SHP77 treated with DMSO at 0.1 percent for 48 hours (cell line): ENCODE results near the gene GPC6.

Experiments
- DNase-seq: peaks from one replicate; lab custom pipeline; 2025; lab: John Stamatoyannopoulos, UW

Gene GPC6

DNA sequence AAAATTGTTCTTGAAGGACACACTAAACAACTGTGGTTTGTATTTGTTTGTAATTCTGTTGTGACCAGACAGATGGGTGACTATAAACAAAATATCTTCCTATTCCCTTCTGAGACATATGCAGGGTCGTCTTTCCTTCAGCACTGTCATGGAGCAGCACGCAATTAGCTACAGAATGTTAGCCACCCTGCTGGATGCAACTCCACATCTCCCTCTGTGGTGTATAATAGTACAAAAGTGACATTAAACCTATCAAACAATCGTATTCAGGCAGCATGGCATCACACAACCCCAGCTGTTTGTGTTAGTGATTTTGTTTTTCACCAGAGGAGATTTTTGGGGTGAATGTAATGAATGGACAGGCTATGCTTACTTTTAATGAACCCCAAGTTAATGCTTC lies 146.2 kb downstream of the GPC6 start:
- DNase-seq: no peak

DNA sequence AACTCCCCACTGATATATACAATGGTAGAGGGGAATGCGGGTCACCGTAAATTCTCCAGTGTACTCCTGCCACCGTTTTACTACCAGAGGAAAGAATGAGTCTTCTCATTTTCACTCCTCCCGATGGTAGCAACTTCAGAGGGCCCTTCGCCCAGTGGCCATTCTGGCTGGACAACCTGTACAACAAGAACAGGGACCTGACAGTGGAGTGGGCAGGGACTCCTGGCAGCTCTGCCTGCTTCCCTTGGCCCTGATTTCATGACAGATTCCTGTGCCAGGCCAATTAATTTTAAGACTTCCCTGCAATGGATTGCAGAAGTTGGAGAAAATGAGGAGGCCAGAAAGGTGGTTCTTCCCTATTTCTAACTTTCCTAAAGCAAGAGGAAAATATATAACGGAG lies 148.9 kb downstream of the GPC6 start:
- no peak for DNase-seq

DNA sequence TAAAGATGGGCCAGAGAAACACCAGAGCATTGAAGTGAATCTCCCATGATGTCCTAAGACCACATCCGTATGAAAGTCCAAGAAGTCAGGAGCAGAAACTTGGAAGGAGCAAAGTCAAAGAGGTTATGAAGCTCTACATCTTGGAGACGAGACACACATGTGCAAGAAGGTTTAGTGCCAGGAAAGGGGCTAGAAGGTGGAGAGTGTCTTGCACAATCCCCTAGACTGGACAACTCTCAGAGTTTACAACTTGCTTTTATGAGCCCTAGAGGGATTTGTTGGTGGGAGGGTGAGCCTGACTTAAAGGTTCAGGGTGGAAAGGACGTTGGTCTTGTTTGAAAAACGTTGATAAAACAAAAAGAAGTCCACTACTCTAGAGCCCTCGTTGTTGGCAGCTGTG lies 150.6 kb downstream of the GPC6 start:
- DNase-seq: no peak

DNA sequence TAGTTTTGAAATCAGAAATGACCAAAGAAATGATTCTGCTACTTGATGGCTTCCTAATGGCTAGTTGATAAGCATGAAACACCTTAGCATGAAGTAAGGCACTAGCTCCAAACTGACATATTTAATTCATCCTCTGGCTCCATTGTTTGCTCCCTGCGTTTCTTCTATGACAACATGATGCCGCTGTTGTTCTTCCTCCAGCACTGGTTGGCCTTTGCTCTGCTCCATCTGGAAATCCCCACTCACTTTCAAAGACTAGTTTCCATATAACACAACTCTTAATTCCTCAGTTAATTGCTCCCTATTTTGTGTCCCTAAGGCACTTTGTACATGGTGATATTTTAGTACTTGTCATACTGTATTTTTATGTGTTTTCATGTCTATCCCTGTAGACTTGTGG lies 151.6 kb downstream of the GPC6 start:
- DNase-seq: no peak

DNA sequence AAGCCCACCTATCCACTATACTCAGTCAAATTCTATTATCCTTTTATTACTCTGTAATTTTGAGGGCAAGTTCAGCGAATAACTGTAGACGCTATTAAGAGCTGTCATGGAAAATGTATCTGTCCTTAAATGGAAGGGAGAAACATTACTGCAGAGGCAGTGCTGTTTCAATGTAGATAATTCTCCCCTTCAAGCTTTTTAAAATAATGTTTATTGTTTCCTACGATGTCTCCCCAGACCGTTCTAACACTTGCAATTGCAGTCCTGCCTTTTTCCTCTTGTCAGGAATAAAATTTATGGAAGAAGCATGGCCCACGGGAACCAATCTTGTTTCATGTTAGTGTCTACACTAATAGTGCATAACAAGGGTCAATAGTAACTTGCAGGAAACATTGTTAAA lies 159.5 kb downstream of the GPC6 start:
- no peak for DNase-seq

DNA sequence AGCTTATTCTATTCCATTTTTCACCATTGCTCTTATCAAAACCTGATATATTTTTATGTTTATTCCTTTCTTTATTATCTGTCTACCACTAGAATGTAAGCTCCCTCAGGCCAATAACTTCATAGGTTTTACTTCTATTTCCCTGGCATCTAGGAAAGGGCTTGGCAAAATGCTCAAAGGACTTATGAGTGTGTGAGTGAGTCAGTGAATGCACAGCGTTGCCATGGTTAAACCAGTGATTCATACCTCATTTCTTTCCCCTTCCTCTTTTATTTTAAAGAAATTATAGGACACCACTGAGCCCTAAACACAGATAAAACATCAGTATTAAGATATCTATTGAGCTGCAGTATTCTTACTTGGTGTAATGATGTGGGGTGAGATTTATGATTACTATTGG lies 162.1 kb downstream of the GPC6 start:
- no peak for DNase-seq

DNA sequence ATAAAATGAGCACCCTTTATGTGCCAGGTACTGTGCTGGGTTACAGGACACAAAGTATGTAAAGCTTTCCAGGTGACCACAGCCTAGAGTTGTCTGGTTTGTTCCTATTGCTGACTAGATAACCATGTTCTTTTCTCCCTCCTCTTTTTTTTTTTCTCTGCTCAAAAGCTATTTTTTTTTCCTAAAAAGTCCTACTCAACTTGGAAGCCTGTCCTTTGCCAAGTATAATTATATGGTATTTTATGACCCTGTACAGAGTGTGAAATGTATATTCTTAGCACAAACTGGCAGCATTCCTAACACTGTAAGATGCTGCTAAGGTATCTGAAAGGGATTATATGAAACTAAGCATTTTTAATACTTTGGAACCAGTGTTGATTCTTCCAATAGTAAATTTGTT lies 171.0 kb downstream of the GPC6 start:
- DNase-seq: no peak

DNA sequence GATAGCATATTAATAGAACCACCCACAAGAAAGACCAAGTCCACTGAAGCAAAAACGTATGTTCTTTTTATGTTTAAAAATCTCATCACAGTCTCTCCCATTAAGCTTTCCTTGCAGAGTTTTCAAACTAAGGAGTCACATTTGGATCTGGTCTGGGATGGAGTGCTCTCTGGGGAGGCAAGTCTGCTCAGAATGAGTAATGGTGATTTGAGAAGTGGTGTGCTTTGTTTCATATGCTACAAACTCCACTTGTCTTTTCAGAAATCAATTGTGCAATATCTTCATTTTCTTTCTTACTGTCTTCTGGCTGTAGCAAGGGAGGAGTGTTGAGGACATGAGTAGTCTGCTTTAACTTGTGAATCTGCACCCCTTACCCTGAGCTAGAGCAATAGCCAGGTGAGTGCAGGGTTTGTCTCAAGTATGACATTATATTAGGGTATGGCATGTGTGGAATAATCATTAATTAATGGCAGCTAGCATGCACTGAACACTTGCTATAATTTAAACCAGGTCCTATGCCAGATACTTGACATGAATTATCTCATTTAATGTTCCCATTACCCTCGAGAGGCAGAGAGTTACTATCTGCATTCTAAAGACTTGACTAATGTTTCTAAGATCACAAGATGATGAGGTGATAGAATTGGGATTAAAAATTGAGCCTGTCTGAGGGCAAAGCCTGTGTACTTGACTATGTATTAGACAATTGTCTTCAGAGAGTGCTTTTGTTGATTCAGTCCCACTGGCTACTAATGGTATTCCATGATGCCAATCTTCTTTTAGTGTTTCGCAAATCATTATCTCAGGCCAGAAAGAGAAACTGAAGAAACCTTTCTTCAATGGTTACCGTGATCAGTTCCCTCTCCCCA lies 171.8 kb downstream of the GPC6 start:
- DNase-seq: no peak

DNA sequence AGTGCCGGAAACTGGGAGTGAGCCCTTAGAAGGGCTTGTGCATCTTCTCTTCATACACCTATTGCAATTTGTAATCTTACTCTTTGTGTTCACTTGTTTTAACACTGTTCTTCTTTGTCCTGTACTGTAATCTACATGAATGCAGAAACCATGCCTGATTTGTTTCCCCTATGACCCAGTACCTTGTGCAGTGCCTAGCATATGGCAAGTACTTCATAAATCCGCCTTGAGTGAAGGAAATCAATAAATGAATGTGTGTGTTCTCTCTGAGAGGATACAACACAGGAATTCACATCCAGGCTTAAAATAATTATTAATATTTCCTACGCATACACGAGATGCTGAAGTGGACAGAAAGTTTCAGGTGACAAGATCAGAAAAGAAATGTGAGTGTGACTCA lies 172.6 kb downstream of the GPC6 start:
- no peak for DNase-seq

DNA sequence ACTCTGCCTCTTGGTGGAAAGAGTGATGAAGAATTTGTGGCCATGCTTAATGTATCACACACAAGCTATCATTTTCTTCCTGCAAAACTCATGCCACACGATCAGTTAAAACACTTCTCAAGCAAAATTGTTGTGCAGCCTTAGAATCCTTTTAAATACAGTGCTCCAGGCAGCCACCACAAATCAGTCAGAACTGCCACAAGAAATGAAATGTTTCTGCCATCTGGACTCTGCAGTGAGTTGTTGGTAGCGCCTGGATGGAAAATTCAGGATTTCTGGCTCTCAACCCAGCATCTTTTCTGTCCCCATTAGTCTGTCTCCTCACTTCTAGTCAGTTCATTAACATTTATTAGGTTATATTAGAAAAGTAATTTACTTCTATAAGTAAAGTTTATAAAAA lies 179.5 kb downstream of the GPC6 start:
- no peak for DNase-seq

DNA sequence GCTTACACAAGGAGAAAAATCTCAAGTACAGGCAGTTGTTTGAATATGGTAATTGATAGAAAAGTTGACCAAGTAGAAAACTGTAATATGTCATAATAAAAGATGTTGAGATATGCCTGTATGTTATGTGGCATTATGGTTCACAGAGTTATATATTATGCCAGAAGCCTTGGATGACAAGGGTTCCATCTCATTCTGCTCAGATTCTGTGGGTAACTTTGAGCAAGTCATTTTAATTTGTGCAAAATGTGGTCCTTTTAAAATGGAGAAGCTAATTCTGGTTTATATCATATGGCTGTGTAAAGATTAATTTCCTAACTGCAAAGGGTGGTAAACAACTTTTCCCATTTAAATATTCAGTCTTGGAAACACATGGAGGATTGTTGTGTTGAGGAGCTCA lies 180.9 kb downstream of the GPC6 start:
- no peak for DNase-seq

DNA sequence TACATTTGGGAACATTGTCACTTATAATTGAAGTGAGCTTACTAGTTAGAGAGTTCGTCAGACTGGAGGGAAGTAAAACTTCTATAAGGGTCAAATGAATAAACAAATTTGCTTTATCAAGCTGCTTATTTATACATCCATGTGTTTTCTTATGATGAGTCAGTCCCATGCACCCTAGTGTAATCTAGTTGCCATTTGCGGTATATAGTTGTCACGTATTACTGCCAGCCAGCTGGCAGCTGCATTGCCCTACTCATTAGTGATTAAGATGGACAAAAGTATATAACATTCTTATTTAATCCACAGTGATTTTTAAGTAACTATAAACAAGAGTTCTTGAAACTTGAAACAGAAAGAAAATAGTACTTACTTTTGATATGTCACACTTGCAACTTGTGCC lies 182.4 kb downstream of the GPC6 start:
- DNase-seq: no peak

DNA sequence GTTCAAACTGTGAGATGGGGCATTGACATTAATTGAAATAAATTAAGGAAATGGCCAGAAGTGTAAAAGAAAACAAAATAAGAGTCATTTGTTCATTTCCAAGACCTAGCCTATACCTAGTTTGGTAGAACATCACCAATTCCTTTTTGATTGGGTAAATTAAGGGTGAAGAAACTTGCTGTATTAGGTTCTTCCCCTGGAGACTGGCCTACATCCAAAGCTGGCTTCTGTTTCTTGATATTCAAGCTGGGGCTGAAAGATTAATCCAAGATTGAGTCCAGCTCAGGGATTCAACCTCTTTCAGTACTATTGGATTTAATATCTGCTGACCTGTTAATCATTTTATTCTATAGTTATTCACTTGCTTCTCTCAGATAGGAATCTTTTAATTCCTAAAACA lies 183.2 kb downstream of the GPC6 start:
- no peak for DNase-seq

DNA sequence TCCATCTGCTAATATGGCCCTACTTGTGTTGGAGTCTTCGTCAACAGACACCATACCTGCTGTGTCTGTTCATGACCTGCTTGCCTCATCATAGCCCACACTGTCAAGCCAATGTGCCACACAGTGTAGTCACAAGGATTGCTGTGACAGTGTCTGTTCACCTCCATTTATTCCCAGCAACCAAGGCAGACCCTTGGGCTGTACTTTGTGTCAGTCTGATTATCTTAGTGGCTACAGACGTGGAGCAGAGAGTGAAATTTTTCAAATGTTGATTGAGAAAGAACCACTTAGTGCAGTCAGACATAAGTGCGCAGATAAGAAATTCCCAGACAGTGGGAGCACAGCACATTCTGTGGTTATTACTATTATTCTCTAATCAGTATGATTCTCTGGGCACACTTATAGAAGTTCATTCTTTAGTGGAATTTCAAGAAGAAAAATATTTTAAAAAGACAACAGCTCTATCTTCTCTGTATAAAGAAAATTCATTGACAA lies 184.6 kb downstream of the GPC6 start:
- DNase-seq: no peak

DNA sequence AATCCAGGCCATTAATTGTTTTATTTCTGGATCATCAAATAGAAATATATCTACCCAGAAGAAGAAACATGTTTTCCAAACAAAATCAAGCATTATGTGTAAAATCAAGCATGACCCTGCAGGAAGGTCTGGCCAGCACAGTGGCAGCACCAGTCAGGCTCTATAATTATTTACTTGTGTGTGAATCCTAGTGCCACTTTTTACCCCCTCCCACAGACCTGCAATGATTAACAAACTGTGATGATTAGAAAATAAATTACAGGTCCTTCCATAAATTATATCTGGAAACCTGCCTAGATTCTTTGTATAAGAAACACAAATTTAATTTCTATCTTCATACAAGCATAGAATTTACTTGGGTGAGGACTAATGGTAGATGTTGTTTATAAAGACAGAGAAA lies 186.1 kb downstream of the GPC6 start:
- DNase-seq: no peak

DNA sequence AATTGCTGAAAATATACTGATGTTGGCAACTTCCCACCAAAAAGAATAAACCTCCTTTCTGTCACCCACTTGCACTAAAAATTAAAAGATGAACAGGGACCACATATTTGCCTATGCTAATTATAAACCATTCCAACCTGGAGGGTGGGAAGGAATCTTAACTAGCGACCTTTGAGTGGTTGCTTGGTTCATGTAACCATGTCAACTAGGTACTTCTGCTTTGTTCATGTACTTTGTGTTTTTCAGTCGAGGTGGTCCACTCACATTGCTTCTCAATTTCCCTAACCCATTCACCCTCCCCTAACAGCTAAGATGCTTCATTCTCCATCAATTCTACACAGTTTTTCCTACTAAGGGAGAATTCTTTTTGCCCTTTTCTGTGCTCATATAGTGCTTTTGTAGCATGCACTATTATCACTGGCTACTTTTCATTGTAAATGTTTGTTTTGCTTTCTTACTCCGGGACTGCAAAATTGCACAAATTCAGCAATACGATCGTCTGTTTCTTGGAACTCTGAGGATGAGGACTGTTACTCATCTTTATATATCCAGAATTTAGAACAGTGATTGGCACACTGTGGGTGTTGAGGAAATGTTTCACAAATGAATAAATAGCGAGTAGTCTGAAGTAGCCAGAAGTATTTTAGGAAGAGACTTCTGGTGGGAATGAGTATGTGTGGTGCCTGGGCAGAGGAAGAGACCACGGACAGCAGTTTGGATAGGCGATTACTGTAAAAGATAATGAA lies 187.5 kb downstream of the GPC6 start:
- DNase-seq: no peak

DNA sequence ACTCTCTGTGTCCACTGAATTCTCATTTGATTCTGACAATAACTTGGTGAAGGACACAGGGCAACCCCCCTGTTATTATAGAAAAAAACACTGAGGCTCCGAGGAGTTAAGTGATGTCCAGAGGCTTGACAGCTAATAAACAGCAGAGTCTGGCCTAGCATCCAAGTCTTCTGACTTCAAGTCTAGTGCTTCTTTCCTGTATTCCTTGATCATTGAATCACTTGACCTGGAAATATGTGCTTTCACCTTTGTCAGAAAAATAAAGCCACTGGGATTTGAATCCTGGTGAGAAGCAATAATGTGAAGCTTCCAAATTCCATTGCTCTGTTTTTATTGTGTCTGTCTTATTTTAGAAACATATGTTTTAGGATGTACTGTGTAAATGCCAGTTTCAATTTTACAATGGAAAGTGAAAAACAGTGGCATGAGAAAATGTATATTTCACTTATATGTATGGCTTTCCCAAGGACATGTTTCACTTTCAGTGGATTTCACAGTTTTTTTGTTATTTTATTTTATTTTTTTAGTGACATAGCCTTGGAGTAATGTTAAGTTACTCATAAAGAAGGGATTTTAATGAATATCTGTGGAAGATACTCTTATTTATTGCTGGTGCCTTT lies 190.2 kb downstream of the GPC6 start:
- no peak for DNase-seq

DNA sequence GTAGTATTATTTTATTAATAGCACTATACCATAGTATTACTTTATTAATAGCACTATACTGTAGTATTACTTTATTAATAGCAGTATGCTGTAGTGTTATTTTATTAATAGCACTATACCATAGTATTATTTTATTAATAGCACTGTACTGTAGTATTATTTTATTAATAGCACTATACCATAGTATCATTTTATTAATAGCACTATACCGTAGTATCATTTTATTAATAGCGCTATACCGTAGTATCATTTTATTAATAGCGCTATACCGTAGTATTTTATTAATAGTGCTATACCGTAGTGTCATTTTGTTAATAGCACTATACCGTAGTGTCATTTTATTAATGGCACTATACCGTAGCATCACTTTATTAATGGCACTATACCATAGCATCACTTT lies 191.8 kb downstream of the GPC6 start:
- no peak for DNase-seq

DNA sequence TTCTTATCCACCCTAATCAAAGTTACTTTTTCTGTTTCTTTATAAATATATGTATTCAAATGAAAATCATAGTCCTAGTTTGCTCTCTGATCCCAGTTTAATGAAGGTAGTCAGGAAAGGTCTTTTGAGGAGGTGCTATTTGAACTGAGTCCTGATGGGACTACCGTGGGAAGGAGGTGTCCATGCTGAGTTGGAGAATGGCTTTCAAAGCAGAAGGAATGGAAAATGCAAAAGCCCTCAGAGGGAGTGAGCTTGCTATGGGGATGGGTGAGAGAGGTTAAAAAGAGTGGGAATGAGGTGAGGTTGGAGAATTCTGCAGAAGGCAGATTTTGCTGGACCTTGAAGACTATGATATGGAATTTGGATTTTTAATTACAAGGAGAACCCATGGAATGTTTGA lies 193.6 kb downstream of the GPC6 start:
- DNase-seq: no peak

DNA sequence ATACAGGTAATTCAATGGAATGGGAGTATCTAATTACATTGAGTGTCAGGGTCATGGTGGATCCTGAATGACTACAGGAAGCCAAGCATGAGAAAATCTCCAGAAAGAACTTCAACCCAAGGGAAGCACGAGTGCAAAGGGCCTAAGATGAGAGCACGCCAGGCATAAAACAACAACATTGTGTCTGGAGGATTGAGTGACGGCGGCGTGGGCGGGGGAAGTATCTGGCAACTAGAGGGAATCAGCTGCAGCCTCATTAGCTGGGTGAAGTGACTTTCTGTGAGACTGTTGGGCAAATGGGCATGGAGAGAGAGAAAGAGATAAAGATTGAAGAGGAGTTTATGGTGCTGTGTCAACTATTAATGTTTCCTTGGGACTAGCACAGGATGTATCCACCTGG lies 194.3 kb downstream of the GPC6 start:
- no peak for DNase-seq

DNA sequence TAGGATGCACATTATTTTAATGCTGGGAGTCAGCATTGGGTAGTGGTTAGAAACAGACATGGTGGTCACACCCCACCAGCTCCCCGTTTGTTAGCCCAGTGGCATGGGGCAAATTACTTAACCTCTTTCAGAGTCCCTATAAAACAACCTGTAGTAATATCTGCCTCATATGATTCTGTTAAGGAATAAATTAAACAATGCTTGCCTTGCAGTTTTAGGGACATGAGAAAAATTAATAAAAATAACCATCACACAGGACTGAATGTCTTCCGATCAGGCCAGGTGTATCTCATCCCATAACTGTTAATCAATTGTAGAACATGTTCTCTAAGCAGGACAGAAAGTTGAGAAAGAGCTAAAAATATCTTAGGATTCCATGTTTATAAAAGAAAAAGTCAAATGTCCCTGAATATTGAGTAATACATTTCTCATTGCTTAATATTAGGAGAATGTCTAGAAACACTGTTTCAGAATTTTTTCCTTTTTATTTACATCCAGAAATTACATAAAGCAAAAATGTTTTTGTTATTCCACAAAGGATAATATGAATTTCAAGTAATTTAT lies 196.5 kb downstream of the GPC6 start:
- no peak for DNase-seq

DNA sequence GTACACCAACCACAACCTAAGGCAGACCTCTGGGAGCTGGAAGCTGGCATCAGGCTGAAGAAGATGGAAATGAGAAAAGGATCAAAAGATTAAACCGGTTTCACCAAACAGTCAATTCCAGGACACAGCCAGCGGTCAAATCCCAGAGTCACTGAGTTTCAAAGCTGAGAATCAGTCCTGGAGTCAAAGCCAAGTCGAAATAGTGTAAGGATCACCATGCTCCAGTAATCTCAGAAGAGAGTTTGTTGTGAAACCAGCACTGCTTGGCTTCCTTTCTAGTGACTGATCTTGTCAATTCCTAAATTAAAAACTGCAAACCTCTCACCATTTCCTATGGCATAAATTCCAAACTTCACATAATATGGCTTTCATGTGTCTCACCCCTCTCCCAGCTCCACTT lies 198.8 kb downstream of the GPC6 start:
- DNase-seq: no peak

DNA sequence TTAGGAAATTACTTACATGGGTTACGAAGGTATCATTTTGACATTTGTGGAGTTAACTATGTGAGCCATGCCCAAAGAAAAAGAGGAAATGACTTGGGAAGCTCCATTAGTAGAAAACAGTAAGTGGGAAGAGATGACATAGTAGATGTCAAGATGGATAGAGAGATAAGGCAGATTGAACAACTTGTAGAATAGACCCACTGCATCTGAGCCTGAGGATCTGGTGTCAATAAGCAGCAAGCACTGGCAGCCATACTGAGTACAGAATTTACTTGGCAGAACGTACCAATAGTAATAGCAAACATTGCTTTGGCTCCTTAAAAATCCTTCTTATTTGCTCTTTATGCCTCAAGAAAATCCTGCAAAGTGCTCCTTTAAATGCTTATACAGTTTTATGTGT lies 203.8 kb downstream of the GPC6 start:
- no peak for DNase-seq
